ENCODE measurements around the gene ATRNL1.
"Not testable (repeated sequence)": the region's sequence is repeated elsewhere in the genome, so short reads cannot be mapped to it uniquely, and the experiment has no call there.

ATRNL1 gene

GRCh38 chr10:115827231-115828009 is 734.3 kb downstream of the ATRNL1 start:
- no peak for DNase-seq (ENCODE audit: low spot score)
- TF ChIP-seq, protein P1, sequence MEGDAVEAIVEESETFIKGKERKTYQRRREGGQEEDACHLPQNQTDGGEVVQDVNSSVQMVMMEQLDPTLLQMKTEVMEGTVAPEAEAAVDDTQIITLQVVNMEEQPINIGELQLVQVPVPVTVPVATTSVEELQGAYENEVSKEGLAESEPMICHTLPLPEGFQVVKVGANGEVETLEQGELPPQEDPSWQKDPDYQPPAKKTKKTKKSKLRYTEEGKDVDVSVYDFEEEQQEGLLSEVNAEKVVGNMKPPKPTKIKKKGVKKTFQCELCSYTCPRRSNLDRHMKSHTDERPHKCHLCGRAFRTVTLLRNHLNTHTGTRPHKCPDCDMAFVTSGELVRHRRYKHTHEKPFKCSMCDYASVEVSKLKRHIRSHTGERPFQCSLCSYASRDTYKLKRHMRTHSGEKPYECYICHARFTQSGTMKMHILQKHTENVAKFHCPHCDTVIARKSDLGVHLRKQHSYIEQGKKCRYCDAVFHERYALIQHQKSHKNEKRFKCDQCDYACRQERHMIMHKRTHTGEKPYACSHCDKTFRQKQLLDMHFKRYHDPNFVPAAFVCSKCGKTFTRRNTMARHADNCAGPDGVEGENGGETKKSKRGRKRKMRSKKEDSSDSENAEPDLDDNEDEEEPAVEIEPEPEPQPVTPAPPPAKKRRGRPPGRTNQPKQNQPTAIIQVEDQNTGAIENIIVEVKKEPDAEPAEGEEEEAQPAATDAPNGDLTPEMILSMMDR (IDR thresholded peaks at IDR 0.05; ENCODE audit: borderline replicate concordance, control extremely low read depth, extremely low read depth, insufficient read depth, missing control alignments): no peak
- in situ Hi-C loops (cut with MboI; ENCODE audit: low sequenced_read_pairs, unreplicated experiment): no loop called here

DNA sequence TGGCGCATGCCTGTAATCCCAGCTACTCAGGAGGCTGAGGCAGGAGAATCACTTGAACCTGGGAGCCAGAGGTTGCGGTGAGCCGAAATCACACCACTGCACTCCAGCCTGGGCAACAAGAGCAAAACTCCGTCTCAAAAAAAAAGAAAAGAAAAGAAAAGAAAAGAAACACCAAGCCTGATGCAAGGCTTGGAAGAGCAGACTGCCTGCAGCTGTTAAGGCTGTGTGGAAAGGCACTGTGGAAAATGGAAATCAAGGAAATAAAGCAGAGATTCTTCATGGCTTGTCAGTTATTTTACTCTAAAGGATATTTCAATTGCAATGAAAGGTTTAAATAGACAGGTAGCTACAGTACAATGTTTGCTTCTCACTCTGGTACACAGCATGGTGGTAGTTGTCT is 735.0 kb downstream of the ATRNL1 start:
- in situ Hi-C loops (cut with MboI; ENCODE audit: low sequenced_read_pairs, unreplicated experiment); DNase-seq (ENCODE audit: low spot score): not testable (repeated sequence)

DNA sequence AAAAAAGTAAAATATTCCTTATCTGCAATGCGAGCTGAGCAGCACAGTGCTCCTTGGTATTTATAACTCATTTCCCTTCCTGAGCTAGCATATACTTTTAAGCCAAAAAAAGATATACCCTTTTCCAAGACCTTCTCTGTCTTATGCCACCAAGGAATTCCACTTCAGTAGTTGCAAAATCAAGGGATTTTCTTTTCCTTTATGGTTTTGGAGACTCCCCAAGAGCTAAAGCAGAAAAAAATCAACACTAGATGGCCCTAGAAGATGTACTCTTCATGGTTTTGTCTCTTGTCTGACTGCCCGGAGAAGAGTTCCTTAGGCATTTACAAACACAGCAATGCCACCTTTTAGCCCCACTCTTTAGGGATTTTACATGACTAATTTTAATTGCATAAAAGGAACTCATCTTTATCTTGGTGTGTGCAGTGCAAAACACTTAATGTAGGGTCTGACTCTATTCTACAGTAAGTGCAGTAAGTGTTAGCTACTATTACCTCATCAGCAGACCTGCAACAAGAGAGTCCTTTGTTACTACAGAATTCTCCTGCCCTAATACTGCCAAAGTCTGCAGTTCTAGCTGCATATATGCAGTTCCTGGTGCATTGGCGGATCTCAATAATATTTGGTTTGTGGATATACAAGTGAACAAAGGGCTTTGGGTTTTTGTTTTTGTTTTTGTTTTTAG is 736.5 kb downstream of the ATRNL1 start:
- TF ChIP-seq, protein P1 (IDR thresholded peaks at IDR 0.05; ENCODE audit: borderline replicate concordance, control extremely low read depth, extremely low read depth, insufficient read depth, missing control alignments): no peak
- no peak for DNase-seq (ENCODE audit: low spot score)
- in situ Hi-C loops (cut with MboI; ENCODE audit: low sequenced_read_pairs, unreplicated experiment): no loop called here

- TF ChIP-seq, protein P1 (IDR thresholded peaks at IDR 0.05; ENCODE audit: borderline replicate concordance, control extremely low read depth, extremely low read depth, insufficient read depth, missing control alignments): no peak
- in situ Hi-C loops (cut with MboI; ENCODE audit: low sequenced_read_pairs, unreplicated experiment): no loop called here
- DNase-seq (ENCODE audit: low spot score): no peak
These were observed 737.3 kb downstream of the ATRNL1 start for GRCh38 chr10:115830265-115830970.

DNA sequence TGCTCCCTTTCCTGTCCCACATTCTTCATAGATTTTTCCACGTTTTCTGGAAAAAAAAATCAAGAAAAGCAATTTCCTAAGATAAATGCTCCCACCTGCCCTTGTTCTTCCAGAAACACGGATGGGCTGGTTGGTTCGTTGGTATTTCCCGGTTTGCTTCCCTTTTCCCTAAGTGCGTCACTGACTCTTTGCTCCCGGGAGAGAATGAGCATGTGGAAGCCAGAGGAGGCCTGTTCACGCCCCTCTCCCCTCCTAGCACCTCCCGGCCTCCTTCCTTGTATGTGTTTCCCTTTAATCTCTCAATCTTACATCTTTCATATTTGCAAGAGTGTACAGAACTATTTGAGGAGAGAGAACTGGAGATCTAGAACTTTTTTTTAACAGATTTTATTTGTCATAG is 737.9 kb downstream of the ATRNL1 start:
- in situ Hi-C loops (cut with MboI; ENCODE audit: low sequenced_read_pairs, unreplicated experiment): no loop called here
- DNase-seq (ENCODE audit: low spot score): no peak
- TF ChIP-seq, protein P1 (IDR thresholded peaks at IDR 0.05; ENCODE audit: borderline replicate concordance, control extremely low read depth, extremely low read depth, insufficient read depth, missing control alignments): no peak

DNA sequence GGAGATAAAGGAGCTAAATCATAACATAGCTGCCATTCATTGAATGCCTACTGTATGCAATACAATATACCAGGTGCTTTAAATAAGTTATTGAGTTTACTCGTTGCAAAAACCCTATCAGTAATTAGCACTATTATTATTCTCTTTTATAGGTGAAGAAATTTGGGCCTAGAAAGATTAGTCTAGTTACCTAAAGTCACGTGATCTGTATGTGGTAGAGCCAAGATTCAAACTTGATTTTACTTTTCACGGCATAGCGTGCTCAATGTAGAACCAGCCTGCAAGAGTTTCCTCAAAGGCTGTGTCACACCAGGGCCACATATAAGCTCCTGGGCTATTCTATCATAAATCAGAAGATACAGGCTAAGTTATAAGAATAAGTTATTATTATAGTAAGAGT is 740.0 kb downstream of the ATRNL1 start:
- TF ChIP-seq, protein P1 (IDR thresholded peaks at IDR 0.05; ENCODE audit: borderline replicate concordance, control extremely low read depth, extremely low read depth, insufficient read depth, missing control alignments): no peak
- DNase-seq (ENCODE audit: low spot score): no peak
- in situ Hi-C loops (cut with MboI; ENCODE audit: low sequenced_read_pairs, unreplicated experiment): no loop called here

DNA sequence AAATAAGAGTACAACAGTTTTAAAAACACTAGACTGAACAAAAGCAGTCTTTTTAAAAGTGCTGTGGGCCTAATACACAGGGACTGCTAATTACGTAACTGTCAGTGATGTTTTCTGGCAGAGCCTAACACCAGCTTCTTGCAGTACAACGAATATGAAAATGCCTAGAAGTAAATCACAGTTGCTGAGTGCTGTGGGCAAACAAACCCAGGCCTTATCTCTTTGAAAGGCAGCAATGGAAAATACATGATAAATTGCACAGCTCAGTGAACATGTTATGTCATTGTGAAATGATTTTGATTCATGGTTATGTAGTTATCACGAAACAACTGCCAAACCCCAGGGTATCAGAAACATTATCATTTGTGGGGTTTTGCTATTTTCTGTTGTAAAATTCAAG is 751.4 kb downstream of the ATRNL1 start:
- no peak for DNase-seq (ENCODE audit: low spot score)
- TF ChIP-seq, protein P1 (IDR thresholded peaks at IDR 0.05; ENCODE audit: borderline replicate concordance, control extremely low read depth, extremely low read depth, insufficient read depth, missing control alignments): no peak
- in situ Hi-C loops (cut with MboI; ENCODE audit: low sequenced_read_pairs, unreplicated experiment): no loop called here
